NCI-H1092 (cell line): ENCODE results near the gene HEATR5A.
"Not testable (repeated sequence)": the region's sequence is repeated elsewhere in the genome, so short reads cannot be mapped to it uniquely, and the experiment has no call there.

Source experiments
- DNase-seq: peaks from one replicate; lab custom pipeline; 2025; lab: John Stamatoyannopoulos, UW

Gene HEATR5A

GRCh38 chr14:31256534-31257243 lies 163.7 kb downstream of the HEATR5A start:
- no peak for DNase-seq

- not testable (repeated sequence) for DNase-seq
Measured at GRCh38 chr14:31255918-31256317, 164.4 kb downstream of the HEATR5A start.

- DNase-seq = no peak
Measured at GRCh38 chr14:31255286-31255685, 165.1 kb downstream of the HEATR5A start.

- no peak for DNase-seq
Measured at GRCh38 chr14:31253746-31254471, 166.4 kb downstream of the HEATR5A start.

- no peak for DNase-seq
Measured at GRCh38 chr14:31252865-31253264, 167.5 kb downstream of the HEATR5A start.

GRCh38 chr14:31251028-31251958 lies 169.1 kb downstream of the HEATR5A start:
- no peak for DNase-seq

GRCh38 chr14:31244626-31245025 lies 175.7 kb downstream of the HEATR5A start:
- DNase-seq = no peak

GRCh38 chr14:31243860-31244259 lies 176.5 kb downstream of the HEATR5A start:
- no peak for DNase-seq

GRCh38 chr14:31242161-31242940 lies 178.0 kb downstream of the HEATR5A start:
- DNase-seq = not testable (repeated sequence)
